ENCODE data around the gene JAG1.

GRCh38 chr20:10709916-10710315, 36.1 kb upstream of the JAG1 start:
- TF ChIP-seq CTCF (IDR thresholded peaks at IDR 0.05) (no peak), POLR2A (IDR thresholded peaks at IDR 0.05) (no peak)

All from testis (tissue), 2 donors.